ENCODE results near the gene PROP1.

The PROP1 gene

GRCh38 chr5:177985430-177986040, 10.5 kb downstream of the PROP1 start:
- DNase-seq (ENCODE audit: low read depth): no peak
- TF ChIP-seq CTCF (IDR thresholded peaks at IDR 0.05; ENCODE audit: insufficient read depth, low read depth, low read length, missing control alignments): no peak
- H3K4me3 ChIP-seq (ENCODE audit: low read length): no peak overlapping the region

GRCh38 chr5:177984584-177985206, 11.3 kb downstream of the PROP1 start:
- H3K4me3 ChIP-seq (ENCODE audit: low read length): no peak overlapping the region
- no peak for TF ChIP-seq CTCF (IDR thresholded peaks at IDR 0.05; ENCODE audit: insufficient read depth, low read depth, low read length, missing control alignments)
- DNase-seq (ENCODE audit: low read depth): no peak

GRCh38 chr5:177983763-177984583, 12.1 kb downstream of the PROP1 start:
- DNase-seq (ENCODE audit: low read depth): no peak
- no peak for TF ChIP-seq CTCF (IDR thresholded peaks at IDR 0.05; ENCODE audit: insufficient read depth, low read depth, low read length, missing control alignments)
- no peak overlapping the region for H3K4me3 ChIP-seq (ENCODE audit: low read length)

- H3K4me3 ChIP-seq (ENCODE audit: low read length): no peak overlapping the region
- no peak for TF ChIP-seq CTCF (IDR thresholded peaks at IDR 0.05; ENCODE audit: insufficient read depth, low read depth, low read length, missing control alignments)
- DNase-seq (ENCODE audit: low read depth): no peak
Observed at GRCh38 chr5:177982956-177983355, 13.1 kb downstream of the PROP1 start.

GRCh38 chr5:177982072-177982727, 13.8 kb downstream of the PROP1 start:
- no peak for DNase-seq (ENCODE audit: low read depth)
- no peak overlapping the region for H3K4me3 ChIP-seq (ENCODE audit: low read length)
- TF ChIP-seq CTCF (IDR thresholded peaks at IDR 0.05; ENCODE audit: insufficient read depth, low read depth, low read length, missing control alignments): peak; percentile 12

GRCh38 chr5:177981296-177982071, 14.6 kb downstream of the PROP1 start:
- no peak overlapping the region for H3K4me3 ChIP-seq (ENCODE audit: low read length)
- DNase-seq (ENCODE audit: low read depth): no peak
- TF ChIP-seq CTCF (IDR thresholded peaks at IDR 0.05; ENCODE audit: insufficient read depth, low read depth, low read length, missing control alignments): no peak
